ENCODE data around the gene YPEL2.
A peak's percentile ranks its signal among the peaks of the same experiment; 100 is the strongest.
"Not testable (repeated sequence)": the region's sequence is repeated elsewhere in the genome, so short reads cannot be mapped to it uniquely, and the experiment has no call there.

Gene YPEL2

DNA sequence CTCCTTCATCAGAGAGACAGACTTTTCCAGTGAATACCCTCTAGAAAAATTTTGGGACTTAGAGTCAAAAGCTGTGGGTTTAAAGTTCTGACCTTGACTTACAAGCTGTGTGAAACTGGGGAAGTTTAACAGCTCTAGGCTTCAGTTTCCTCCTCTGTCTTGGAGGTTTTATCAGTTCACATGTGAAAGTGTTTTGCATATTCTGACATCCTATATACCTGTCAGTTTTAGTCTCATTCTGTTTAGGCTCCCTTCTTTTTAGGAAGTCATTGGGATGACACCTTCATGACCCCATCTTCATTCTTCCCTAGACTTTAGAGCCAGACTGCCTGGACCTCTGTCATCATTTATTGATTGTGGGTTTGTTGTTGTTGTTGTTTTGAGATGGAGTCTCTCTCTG lies 44.4 kb downstream of the YPEL2 start:
- FAIRE-seq (no peak), DNase-seq (ENCODE audit: low spot score) (no peak)

DNA sequence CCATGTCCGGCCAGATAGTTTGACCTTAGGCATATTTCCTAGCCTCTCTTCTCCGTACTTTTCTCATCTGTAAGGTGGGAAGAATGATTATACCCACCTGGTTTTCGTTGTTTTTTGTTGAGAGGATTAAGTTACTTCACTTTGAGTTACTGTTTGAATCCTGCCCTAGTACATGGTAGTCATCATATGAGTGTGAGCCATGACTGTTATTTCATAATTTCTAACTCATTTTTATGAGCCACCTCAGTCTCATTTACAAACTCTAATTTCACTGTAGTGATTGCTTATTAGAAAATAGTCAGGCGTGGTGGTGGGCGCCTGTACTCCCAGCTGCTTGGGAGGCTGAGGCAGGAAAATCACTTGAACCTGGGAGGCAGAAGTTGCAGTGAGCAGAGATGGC lies 45.1 kb downstream of the YPEL2 start:
- DNase-seq (ENCODE audit: low spot score) (no peak), FAIRE-seq (no peak)

DNA sequence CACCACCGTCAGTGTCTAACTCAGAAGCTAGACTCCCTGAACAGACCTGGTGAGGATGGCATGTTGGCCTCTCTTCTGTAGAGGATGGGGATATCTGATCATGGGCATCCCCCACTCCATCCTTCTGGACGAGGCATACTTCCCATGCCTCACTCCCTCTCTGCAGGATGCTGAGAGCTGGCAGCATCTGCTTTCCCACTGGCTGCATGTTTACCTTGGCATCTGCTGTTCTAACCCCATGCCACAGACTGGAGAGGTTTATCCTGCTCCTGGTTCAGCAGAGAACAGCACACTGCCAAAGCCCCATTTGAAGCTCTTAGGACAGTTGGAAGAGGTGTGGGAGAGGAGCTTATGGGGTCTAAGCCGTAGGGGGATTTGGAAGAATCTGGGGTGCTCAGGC lies 46.0 kb downstream of the YPEL2 start:
- FAIRE-seq, result no peak
- no peak for DNase-seq (ENCODE audit: low spot score)

DNA sequence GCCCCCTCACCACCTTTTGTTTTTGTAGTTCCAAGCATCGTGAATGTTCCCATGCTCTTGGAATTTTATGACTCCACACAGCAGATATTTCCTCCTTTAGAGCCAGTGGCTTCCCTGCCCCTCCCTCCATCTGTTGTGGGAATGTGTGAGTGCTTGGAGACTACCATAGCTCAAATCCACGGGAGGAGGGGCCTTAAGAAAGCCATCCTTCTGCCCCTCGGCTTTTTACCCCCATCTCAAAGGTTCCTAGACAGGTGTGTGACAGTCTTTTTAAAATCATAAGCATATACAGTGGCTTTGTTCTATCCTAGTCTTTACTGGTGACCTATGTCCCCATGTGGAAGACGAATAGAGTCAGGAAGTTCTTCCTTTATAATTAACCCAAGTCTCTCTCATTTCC lies 47.2 kb downstream of the YPEL2 start:
- DNase-seq (ENCODE audit: low spot score) (peak; percentile 85), FAIRE-seq (no peak)

DNA sequence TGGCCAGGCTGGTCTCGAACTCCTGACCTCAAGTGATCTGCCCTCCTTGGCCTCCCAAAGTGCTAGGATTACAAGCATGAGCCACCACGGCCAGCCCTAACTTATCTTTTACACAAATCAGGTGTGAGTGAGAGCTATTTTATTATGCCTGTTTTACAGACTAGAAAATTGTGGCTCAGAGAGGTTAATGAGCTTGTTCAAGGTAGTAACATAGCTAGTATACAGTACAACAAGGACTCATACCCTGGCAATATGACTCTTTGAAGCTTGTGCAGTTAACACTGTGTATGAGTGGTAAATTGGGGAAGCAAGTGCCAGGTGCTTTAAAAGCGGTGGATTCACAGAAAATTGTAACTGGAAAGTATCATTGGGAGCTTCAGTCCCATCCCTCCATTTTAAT lies 49.0 kb downstream of the YPEL2 start:
- DNase-seq (ENCODE audit: low spot score) (no peak), FAIRE-seq (no peak)

DNA sequence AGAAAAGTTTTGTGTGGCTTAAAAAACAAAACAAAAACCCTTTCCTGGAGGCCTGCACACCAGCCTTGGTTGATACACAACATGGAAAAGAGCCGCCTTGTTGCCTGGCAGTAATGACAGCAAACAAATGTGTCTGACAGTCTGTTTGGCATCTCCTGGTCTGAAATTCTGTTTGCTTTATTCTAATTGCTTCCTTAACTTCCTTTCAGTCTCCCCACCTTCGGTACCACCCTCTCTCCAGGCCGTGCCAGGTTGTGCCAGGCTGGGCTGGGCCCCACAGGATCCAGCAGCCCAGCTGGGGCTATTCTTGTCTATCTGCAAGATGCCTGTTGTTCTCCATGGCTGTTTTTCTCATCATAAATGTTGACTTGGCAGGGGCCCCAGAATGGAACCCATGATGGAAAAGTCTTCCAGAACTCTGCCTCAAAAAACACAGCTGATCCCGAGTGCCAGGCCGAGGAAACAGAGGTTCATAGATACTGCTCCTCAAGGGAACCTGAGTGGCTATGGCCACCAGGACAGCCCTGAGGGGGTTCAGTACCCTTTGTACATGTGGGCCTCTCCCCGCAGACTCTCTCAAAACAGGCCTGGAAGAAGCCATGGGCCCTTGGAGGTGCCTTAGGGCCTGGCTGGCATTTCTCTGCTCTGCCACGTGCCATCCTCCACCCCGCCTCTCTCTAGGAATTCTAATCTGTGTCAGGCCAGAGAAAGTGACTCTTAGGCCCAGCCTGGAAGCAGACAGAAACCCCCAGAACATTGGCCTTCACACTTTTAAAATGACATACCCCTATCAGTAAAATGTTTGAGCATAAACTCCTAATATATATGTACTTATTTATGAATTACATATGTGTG lies 50.5 kb downstream of the YPEL2 start:
- DNase-seq (ENCODE audit: low spot score) (no peak), FAIRE-seq (no peak)

DNA sequence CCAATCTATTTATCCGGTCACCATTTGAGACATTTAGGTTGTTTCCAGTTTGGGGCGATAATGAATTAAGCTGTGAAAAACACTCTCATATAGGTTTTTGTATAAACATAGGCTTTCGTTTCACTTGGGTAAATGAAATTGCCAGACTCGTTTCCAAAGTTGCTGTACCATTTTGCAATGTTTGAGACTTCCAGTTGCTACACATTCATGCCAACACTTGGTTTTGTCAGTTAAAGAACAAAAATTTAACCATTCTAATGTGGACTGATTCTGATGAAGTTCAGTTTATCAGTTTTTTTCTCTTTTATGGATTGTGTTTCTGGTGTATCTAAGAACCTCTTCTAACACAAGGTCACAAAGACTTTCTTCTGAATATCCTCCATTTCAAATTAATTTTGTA lies 52.4 kb downstream of the YPEL2 start:
- DNase-seq (ENCODE audit: low spot score) (no peak), FAIRE-seq (no peak)

DNA sequence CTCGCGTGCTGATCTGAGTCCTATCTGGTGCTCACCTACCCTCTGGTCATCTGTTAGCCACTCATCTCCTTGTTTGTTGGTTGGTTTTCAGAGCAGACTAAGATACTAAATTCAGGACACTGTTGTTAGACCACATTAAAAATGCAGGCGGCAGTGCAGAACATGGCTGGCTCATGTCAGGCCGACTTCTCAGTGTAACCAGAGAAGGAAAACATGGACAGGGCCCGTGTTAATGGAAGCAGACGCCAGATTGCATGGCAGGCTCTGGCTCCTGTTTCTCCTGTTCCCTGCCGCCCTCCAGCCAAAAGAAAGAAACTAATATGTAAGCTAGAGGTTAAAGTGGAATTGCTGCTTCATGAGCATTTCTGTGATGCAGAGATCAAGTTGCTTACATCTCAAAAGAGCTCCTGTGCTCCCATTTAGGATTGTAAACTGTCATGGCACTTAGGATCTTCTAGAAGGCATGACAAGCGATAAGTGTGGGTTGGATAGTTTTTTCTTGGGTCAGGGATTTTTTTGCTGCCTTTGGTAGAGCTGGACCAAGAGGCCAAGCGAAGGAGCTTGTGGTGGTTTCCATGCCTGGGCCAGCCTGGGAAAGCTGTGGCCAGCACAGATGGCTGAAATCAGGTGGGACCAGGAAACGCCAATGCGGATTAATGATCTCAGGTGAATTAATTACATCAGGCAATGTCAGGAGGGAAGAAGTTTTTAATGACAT lies 56.1 kb downstream of the YPEL2 start:
- no peak for DNase-seq (ENCODE audit: low spot score)
- FAIRE-seq, result no peak

DNA sequence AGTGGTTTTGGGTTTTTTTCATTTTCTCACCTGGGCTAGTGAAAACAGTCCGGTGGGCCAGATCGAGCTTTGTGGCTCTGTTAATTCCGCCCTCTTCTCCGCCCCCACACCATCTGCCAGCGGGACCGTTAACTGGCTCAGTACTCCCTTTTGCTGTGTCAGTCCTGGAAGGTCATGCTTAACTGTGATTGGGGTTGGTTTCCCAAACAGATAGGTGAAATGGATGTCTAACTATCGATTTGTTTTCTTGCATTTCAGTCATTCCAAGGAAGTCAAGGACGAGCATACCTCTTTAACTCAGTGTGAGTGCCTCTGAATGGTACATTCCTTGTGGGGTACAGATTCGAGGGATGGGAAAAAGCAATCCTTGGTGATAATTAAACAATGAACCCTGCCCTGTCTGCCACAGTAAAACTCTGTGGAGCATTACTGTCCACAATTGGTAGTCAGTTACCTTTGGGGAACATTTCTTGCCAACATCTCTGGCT lies 56.7 kb downstream of the YPEL2 start:
- no peak for DNase-seq (ENCODE audit: low spot score)

DNA sequence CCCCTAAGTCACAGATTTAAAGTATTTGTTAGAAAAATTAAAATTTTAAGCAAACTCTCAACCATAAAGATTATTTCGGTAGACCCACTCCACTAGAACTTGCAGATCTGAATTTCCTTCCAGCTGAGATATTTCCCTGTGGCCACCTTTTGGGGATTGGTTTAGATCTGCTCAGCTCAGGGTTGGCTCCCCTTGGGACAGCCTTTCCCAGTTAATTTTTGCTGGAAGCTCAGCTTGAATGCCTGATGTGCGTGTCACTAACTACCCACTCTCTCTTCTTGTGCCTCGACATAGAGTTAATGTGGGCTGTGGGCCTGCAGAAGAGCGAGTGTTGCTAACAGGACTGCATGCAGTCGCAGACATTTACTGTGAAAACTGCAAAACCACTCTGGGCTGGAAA lies 57.6 kb downstream of the YPEL2 start:
- DNase-seq (ENCODE audit: low spot score) (no peak), FAIRE-seq (no peak)

More for the DNA sequence above, 56.7 kb downstream of the YPEL2 start:
- FAIRE-seq, result peak; percentile 40

DNA sequence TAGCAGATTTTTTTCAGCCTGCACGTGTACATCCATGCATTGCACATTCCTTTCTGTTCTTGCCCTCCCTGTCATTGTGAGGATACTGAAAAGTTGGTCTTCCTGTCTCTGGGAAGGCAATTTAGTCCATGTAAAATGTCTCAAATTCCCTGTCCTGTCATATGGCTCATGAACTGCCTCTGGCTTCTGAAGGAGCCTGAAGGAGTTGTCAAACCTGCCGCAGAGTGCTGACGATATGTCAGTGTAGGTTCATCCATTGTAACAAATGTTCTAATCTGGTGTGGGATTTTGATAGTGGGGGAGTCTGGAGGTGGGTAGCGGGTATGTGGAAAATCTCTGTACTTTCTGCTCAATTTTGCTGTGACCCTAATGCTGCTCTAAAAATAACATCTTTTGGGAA lies 59.6 kb downstream of the YPEL2 start:
- no peak for DNase-seq (ENCODE audit: low spot score)
- no peak for FAIRE-seq

DNA sequence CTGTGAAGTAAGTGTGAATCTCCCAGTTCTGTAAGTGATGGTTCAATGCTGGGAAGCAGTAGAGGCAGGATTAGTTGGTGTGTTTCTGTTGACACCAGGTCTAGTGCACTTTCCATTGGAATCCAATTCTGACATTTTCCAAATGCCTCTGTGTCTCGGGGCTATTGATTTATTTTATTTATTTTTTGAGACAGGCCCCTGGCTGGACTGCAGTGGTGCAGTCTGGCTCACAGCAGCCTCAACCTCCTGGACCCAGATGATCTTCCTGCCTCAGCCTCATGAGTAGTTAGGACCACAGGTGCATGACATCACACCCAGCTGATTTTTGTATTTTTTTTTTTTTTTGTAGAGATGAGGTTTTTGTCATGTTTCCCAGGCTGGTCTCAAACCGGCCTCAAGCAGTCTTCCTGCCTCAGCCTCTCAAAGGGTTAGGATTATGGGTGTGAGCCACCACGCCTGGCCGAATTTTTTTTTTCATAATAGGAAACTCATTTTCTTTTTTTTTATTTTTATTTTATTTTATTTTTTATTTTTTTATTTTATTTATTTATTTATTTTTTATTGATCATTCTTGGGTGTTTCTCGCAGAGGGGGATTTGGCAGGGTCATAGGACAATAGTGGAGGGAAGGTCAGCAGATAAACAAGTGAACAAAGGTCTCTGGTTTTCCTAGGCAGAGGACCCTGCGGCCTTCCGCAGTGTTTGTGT lies 61.7 kb downstream of the YPEL2 start:
- DNase-seq (ENCODE audit: low spot score), result no peak
- FAIRE-seq, result peak; percentile 79

DNA sequence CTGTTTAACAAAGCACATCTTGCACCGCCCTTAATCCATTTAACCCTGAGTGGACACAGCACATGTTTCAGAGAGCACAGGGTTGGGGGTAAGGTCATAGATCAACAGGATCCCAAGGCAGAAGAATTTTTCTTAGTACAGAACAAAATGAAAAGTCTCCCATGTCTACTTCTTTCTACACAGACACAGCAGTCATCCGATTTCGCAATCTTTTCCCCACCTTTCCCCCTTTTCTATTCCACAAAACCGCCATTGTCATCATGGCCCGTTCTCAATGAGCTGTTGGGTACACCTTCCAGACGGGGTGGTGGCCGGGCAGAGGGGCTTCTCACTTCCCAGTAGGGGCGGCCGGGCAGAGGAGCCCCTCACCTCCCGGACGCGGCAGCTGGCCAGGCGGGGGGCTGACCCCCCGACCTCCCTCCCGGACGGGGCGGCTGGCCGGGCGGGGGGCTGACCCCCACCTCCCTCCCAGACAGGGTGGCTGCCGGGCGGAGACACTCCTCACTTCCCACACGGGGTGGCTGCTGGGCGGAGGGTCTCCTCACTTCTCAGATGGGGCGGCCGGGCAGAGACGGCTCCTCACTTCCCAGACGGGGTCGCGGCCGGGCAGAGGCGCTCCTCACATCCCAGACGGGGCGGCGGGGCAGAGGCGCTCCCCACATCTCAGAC lies 62.4 kb downstream of the YPEL2 start:
- not testable (repeated sequence) for DNase-seq (ENCODE audit: low spot score); FAIRE-seq

DNA sequence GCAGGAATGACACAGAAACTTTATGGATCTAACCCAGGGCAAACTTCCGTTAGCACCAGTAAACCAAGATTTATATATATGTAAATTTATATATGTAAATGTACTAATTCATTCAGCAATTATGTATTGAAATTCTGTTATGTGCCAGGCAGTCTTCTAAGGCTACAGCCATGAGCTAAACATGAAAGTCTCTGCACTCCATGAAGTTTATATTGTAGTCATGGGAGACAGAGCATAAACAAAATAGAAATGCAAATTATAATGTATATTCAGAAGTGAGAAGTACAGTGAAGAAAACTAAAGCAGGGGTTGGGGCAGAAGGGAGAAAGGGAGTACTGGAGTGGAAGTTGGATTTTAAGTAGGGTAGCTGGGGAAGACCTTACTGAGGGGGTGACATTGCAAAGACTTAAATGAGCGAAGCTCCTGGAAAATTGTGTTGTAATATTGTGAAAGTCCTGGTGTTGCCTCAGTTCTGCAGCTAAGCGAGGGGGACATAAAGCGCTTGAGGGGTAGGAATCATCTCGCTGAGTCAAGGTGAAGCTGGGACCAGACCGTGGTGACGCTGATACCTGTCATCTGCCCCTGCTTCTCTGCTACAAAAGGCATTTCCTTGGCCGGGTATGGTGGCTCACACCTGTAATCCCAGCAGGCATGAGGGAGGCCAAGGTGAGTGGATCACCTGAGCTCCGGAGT lies 64.8 kb downstream of the YPEL2 start:
- no peak for FAIRE-seq
- DNase-seq (ENCODE audit: low spot score), result no peak

DNA sequence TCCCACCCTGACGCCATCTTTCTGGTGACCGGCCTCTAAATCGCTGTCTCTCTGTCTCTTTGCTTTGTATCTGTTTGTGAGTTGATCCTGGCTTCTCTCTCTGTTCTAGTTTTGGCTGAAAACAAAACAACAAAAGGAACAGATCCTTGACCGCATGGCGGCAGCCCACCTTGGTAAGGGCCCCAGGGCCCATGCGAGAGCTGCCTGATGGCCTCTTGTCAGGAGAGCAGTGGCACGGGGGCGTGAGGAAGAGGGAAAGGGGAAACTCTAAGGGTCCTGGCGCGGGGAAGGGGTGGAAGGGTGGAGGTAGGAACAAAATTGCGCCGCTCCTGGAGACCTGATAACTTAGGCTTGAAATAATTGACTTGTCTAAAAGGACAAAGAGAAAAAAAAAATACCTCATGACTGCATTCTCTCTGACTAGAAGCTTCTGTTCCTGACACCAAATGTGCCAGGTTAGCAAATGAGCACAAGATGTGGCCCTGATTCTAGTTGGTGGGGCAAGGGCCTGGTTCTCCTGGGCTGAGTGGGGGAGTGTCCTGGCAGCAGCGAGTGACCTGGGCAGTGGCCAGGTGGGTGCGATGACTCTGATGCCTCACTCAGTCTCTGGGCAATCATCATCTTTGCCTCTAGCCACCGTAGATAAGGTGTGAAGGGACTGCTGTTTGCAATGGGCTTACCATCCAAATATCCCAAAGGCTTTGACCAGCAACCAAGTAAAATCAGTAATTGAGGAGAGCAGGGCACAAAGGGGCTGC lies 66.0 kb downstream of the YPEL2 start:
- FAIRE-seq (peak; percentile 82), DNase-seq (ENCODE audit: low spot score) (no peak)

DNA sequence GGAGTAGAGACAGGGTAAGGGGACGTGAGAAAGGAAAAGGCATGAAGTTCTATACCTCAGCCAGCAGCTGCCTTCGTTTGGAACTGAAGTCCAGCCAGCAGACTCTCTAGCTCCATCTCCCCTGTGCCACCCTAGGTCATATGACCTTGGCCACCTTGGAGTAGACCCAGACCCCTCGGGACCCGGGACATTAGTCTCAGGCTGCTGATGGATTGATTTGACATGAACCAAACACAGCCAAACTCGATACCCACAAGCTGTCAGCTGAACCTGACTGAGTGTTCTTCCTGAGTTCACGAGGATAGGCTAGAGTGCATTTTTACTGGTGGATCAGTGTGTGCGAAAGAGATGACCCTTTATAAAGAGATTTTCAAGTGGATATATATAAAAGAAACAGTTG lies 68.5 kb downstream of the YPEL2 start:
- DNase-seq (ENCODE audit: low spot score) (no peak), FAIRE-seq (peak; percentile 58)

DNA sequence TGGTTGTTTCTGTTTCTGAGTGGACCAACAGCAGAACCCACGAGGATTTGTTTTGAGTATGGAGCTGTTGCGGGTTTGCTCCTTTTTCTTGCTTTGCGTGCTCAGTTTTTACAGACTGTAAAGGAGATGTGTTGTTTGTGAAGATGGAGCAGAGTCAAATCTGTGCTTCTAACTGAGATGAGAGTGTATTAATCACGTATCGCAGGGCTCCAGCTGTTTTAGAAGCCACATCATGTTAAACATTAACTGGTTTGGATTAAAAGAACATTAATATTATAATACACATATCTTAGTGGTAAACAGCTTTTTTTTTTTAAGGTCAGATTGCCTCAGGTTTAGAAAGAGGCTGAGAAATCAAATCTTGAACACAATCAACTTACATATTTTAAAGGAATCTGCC lies 69.4 kb downstream of the YPEL2 start:
- no peak for DNase-seq (ENCODE audit: low spot score)
- no peak for FAIRE-seq

DNA sequence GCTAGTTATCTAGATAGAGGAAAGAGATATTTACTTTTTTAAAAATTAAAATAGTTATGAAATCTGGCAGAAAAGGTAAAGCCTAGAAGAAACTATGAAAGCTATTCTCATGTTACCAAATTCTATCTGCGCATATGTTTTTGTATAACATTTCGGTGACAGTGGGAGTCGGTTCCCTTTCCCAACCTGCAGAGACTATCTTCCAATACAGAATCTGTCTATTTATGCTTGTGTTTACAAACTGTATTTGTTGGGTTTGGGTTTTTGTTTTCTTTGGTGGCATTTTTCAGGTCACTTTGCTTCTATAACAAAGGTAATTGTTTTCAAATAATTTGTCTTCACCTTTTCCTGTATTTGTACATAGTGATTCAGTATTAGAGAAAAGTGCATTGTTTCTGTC lies 69.8 kb downstream of the YPEL2 start:
- DNase-seq (ENCODE audit: low spot score) (no peak), FAIRE-seq (no peak)

DNA sequence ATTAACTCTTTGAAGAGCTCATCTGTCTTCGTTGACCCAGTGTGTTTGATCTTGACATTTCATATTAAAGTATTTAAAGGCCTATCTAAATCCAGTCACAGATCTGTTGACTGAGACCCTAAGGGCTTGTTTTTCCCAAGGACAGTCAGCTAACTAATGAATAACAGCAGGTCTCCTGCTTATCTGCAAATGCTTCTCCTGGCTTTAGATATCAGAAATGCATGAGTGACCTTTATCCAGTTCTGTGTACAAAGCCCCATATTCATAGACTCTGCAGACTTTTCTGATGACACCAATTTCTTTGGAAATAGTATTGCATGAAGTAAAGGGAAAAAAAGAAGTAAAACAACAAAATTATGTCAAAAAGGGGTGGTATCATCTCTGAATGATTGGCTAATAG lies 70.3 kb downstream of the YPEL2 start:
- FAIRE-seq, result no peak
- no peak for DNase-seq (ENCODE audit: low spot score)

DNA sequence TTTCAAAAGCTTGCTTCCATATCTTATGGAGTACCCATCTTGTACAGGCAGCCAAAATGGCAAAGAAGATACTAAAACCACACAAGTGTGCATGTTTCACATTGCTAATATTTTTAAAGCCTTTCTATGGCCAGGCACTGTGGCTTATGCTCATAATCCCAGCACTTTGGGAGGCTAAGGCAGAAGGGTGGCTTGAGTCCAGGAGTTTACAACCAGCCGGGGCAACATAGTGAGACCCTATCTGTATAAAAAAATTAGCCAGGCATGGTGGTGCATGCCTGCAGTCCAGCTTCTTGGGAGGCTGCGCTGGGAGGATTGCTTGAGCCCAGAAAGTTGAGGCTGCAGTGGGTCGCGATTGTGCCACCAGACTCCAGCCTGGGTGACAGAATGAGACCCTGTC lies 71.3 kb downstream of the YPEL2 start:
- no peak for FAIRE-seq

More for the DNA sequence above, 71.3 kb downstream of the YPEL2 start:
- DNase-seq (ENCODE audit: low spot score), result no peak
